CD4-positive, alpha-beta T cell treated with Interleukin-4 for 1 hour (primary cell): ENCODE data around the gene CADM1.

Experiments used
- DNase-seq, 2 donors: peaks; one replicate each; pipeline ENCODE4 v3.0.0-alpha.2; 2020 to 2022

The CADM1 gene

GRCh38 chr11:115515647-115516395 lies 11.6 kb upstream of the CADM1 start:
- no peak for DNase-seq

- no peak for DNase-seq
These were observed 2.9 kb upstream of the CADM1 start for GRCh38 chr11:115506954-115507675.

DNA sequence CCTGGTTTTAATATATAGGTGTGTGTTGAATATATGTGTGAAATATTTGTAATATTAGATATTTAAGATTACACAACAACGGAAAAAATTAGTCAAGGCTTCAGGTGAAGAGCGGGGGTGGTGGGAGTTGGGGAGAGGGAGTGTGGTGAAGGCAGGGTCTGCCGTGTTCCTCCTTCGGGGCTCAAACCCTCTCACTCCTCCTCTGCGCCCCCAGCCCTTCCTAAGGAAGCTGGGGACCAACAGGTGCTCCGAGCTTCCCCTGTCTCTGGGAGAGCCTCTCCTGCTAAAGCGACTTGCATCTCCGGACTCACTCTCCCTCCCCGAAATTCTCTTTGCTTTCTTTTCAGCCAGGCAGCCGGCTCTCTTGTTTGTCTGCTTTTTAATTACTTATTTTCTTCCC lies 960 bp upstream of the CADM1 start:
- no peak for DNase-seq

GRCh38 chr11:115503886-115504275 lies 334 bp downstream of the CADM1 start:
- DNase-seq = no peak

GRCh38 chr11:115503083-115503885 lies 931 bp downstream of the CADM1 start:
- DNase-seq = peak in 1 of 2 donors; percentile 24

DNA sequence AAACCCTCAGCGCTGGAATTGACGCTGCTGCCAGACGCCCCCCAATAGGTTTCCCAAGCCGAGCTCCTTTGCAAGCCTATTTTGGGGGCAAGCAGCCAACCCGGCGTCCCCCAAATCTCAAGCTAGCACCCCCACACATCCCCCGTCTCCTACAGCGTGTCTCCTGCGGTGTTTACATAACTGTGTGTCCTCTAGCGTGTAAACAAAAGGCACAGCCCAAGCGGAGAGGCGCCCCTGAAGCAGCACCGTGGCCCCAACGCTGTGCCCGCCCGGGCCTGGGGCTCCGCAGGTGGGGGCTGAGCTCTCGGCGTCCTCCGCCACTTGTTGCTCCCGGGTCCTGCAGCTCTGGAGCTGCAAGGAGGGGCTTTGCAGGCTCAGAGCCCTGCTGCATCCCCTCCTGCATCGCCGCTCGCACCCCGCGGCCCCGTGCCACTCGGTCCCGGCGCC lies 1.6 kb downstream of the CADM1 start:
- DNase-seq = no peak

- DNase-seq = no peak
These were observed 2.2 kb downstream of the CADM1 start for GRCh38 chr11:115501893-115502589.

GRCh38 chr11:115501502-115501892 lies 2.7 kb downstream of the CADM1 start:
- DNase-seq = no peak

GRCh38 chr11:115500547-115501501 lies 3.4 kb downstream of the CADM1 start:
- no peak for DNase-seq

DNA sequence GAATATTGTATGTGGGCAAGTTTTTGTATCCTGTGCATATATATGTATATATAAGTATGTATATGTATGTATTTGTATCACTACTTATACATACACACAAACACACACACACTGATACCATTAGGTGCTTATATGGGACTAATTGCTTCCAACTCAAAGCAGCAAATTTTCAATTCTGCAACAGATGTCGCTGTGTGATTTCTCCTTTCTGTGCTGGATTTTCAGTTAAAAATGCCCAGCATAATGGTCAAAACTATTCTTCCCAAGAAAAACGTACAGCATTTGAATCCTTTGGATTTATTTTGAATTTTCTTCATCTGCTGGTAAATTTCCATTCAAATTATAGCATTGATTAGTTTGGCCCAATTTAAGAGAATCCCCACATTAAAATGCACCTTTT lies 4.3 kb downstream of the CADM1 start:
- DNase-seq = no peak

DNA sequence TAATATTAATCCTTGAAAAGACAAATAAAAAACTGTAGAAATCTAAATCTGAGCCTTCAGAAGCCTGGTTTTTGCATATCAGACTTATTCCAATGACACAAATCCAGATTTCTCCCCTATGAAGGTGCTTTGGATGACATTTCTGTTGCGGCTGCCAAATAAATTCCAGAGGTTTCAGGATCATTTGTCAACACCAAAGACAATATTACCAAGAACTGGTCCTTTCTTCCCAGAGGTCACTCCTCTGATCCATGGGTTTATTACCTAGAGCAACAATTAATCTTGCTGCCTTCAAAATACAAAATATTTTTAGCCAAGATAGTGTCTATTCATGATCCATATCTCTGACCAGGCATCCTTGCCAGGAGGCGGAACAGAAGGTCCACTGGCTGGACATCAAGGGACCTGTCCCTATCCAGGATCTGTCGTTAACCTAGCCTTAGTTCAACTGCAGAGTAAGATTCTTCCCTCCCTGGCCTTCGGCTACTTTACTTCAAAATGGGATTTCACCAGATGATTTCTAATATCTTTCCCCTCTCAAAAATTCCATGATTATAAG lies 4.9 kb downstream of the CADM1 start:
- DNase-seq = no peak

- no peak for DNase-seq
These were observed 5.9 kb downstream of the CADM1 start for GRCh38 chr11:115498354-115498753.

DNA sequence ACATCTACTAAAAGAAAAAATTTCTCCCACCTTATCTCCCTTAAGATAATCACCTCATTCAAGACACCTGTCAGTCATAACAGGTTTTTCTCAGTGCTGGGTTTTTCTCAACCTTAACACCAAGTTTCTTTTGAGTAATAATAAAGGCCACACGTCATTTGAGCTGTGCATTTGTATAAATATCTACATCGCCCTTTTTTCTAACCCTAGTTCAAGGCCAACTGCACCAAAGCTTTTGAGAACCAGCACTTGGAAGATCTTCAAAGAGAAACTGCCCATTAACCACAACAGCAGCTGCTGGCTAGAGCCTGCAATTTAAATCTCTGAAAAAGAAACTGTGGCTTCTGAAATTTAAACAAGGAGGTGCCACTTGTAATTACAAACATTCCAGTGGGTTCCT lies 6.9 kb downstream of the CADM1 start:
- no peak for DNase-seq

DNA sequence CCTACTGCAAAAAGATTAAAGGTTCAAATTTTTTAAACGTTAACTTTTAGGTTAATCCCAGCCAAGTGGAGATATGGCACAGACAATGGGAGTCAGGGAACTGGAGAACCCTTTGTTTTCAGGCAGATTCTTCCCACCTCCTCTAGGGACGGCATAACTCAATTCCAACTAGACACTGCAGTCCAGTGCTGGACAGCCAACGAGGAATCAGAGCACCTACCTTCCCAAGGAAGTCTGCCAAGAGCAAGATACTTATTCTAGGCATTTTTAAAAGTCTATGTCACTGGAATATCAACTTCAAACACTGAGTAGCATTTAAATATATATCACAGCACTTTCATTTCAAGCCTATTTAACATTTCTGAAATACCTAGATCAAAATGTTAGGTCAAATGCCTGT lies 7.3 kb downstream of the CADM1 start:
- no peak for DNase-seq

GRCh38 chr11:115493905-115494304 lies 10.3 kb downstream of the CADM1 start:
- DNase-seq = no peak

- no peak for DNase-seq
These were observed 10.7 kb downstream of the CADM1 start for GRCh38 chr11:115493488-115493887.

GRCh38 chr11:115489466-115489865 lies 14.7 kb downstream of the CADM1 start:
- no peak for DNase-seq

DNA sequence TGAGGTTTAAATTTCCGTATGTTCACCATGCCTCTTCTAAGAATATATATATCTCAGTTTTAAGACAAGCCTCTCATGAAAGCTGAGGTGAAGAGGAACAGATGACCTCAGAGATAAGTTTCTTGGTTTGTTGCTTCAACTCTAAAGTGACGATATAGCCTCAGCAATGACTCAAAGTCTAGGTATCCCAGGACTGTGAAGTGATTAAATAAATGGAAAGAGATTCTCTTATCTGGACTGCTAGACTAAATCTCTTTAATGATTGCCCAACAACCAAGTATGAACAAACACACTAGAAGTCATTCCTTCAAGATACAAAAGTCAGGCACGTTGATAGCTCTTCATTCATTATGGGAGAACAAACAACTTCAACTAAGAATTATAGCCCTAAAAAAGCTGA lies 15.3 kb downstream of the CADM1 start:
- DNase-seq = no peak

- no peak for DNase-seq
These were observed 22.7 kb downstream of the CADM1 start for GRCh38 chr11:115481528-115481927.

DNA sequence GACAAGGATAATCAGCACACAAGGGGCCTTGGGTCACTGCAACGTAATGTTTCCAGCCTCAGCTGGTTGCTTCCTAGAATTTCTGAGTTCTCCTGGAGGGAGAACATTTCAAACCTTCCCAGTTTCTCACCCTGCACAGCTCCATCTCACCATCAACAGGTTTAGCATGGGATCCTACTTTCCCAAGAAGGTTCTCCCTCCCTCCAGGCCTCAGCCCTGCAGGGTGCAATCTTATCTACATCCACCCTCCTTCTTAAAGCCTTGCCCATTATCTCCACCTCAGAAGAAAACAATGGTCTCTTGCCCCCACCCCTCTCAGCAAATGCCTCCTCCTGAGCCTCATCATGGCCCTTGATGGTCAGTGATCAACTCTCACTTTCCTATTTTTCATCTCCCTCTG lies 23.6 kb downstream of the CADM1 start:
- DNase-seq = no peak

DNA sequence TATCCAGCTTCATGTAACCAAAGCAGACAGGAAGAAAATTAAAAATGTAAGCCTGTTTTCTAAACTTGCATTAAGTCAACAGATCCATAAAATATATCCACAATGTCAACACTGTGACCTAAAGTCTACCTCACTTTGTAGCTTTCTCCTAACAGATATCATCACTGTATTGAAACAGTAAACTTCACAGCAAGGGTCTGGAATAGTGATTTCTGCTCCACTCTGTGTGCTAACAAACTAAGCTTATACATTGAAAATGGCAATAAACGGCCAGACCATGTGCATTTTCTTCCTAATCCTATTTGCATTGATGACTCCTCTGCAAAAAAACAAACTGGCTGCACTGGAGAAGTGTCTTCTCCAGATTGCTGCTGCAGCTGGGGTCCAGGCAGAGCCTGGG lies 26.8 kb downstream of the CADM1 start:
- DNase-seq = no peak
